ENCODE results near the gene DPP6.

DPP6 gene

GRCh38 chr7:154474903-154475520 lies 422.8 kb downstream of the DPP6 start:
- DNase-seq = peak; percentile 11

GRCh38 chr7:154475864-154476263 lies 423.7 kb downstream of the DPP6 start:
- DNase-seq = no peak

- DNase-seq = no peak
These were observed 428.6 kb downstream of the DPP6 start for GRCh38 chr7:154480817-154481216.

- DNase-seq = no peak
These were observed 430.7 kb downstream of the DPP6 start for GRCh38 chr7:154482863-154483262.

- DNase-seq = peak; percentile 73
These were observed 432.2 kb downstream of the DPP6 start for GRCh38 chr7:154484406-154484805.

GRCh38 chr7:154484943-154485342 lies 432.7 kb downstream of the DPP6 start:
- no peak for DNase-seq

- DNase-seq = no peak
These were observed 437.7 kb downstream of the DPP6 start for GRCh38 chr7:154489897-154490296.

GRCh38 chr7:154493594-154493993 lies 441.4 kb downstream of the DPP6 start:
- DNase-seq = no peak

GRCh38 chr7:154497751-154498150 lies 445.6 kb downstream of the DPP6 start:
- DNase-seq = no peak

- DNase-seq = peak; percentile 24
These were observed 451.9 kb downstream of the DPP6 start for GRCh38 chr7:154503962-154504550.

GRCh38 chr7:154504918-154505317 lies 452.7 kb downstream of the DPP6 start:
- DNase-seq = no peak

GRCh38 chr7:154505362-154505761 lies 453.2 kb downstream of the DPP6 start:
- DNase-seq = no peak

- DNase-seq = no peak
These were observed 457.0 kb downstream of the DPP6 start for GRCh38 chr7:154509192-154509591.

- DNase-seq = no peak
These were observed 460.1 kb downstream of the DPP6 start for GRCh38 chr7:154512121-154512833.

GRCh38 chr7:154517768-154518167 lies 465.6 kb downstream of the DPP6 start:
- DNase-seq = no peak

- DNase-seq = no peak
These were observed 467.0 kb downstream of the DPP6 start for GRCh38 chr7:154519229-154519628.

GRCh38 chr7:154530136-154530535 lies 477.9 kb downstream of the DPP6 start:
- DNase-seq = no peak

- DNase-seq = no peak
These were observed 480.6 kb downstream of the DPP6 start for GRCh38 chr7:154532771-154533170.

GRCh38 chr7:154540596-154540995 lies 488.4 kb downstream of the DPP6 start:
- no peak for DNase-seq

- no peak for DNase-seq
These were observed 489.4 kb downstream of the DPP6 start for GRCh38 chr7:154541606-154542005.

GRCh38 chr7:154546946-154547587 lies 494.9 kb downstream of the DPP6 start:
- DNase-seq = no peak

- no peak for DNase-seq
These were observed 501.6 kb downstream of the DPP6 start for GRCh38 chr7:154553711-154554265.

GRCh38 chr7:154559454-154559853 lies 507.3 kb downstream of the DPP6 start:
- no peak for DNase-seq

GRCh38 chr7:154564676-154565075 lies 512.5 kb downstream of the DPP6 start:
- no peak for DNase-seq

Measured in NCI-H1436 treated with DMSO at 0.1 percent for 48 hours (cell line).